Uterus (tissue), 4 donors: ENCODE measurements around the gene TIGD1. TPM values are rescaled to one million over a fixed set of nuclear protein-coding genes. Genes with fewer than 3 reads are reported as not detected.
A peak's percentile ranks its signal among the peaks of the same experiment; 100 is the strongest.

ENCODE experiments used
- DNase-seq, 2 donors: peaks; one replicate each; pipeline ENCODE4 v3.0.0-alpha.2; 2019 to 2020
- H3K27ac ChIP-seq, 2 donors: fragments of 200-600 bp; sonication (generic); 1 replicate in 1 of 2; 2 replicates in 1 of 2; pipeline ENCODE4 v1.5.1; 2016 to 2018
- H3K27me3 ChIP-seq, 2 donors: fragments of 200-600 bp; sonication (generic); one replicate each; pipeline ENCODE4 v1.5.1; 2018 to 2019; ENCODE audit warnings: control low read depth in 1 of 2
- H3K36me3 ChIP-seq, 2 donors: fragments of 200-600 bp; sonication (generic); one replicate each; pipeline ENCODE4 v1.5.1; 2019; ENCODE audit warnings: control low read depth in 1 of 2
- H3K4me1 ChIP-seq, 2 donors: fragments of 200-600 bp; sonication (generic); one replicate each; pipeline ENCODE4 v1.5.1; 2018 to 2019; ENCODE audit warnings: control low read depth in 1 of 2
- H3K4me3 ChIP-seq, 2 donors: fragments of 200-600 bp; sonication (generic); 1 replicate in 1 of 2; 2 replicates in 1 of 2; pipeline ENCODE4 v1.5.1; 2018 to 2019; ENCODE audit warnings: mild to moderate bottlenecking in 1 of 2
- H3K9me3 ChIP-seq, 2 donors: fragments of 200-600 bp; sonication (generic); one replicate each; pipeline ENCODE4 v1.5.1; 2019; ENCODE audit warnings: control low read depth in 1 of 2
- CTCF ChIP-seq, 4 experiments: fragments of 200-600 bp in 2 of 4; fragments of 450-650 bp in 2 of 4; sonication (generic) in 2 of 4; IDR thresholded peaks; one replicate each; pipeline ENCODE4 v1.5.1; 2016 to 2019; ENCODE audit warnings: antibody characterized with exemption in 4 of 4, mild to moderate bottlenecking in 2 of 4, moderate library complexity in 1 of 4
- POLR2A ChIP-seq, 2 donors: fragments of 450-650 bp; IDR thresholded peaks; one replicate each; pipeline ENCODE4 v1.6.1; 2016; ENCODE audit warnings: antibody characterized with exemption in 2 of 2, mild to moderate bottlenecking in 1 of 2, moderate library complexity in 1 of 2
- intact Hi-C: fragments of 100-400 bp; cut with DNase I; formaldehyde crosslinking; loops from one replicate; pipeline ENCODE4 v1.15.1; 2023; ENCODE audit warnings: low total_unique reads
- total RNA-seq, 4 donors: library from RNA; depleted of rRNA in 3 of 4; stranded (reverse); fragments of >200 nt in 3 of 4; gene quantifications; one replicate each; pipeline versions ENCODE4 v1.1.0 to v1.2.4, GENCODE V29; 2014 to 2023
- donor health status: DM: yes; HTN: yes; CAD: no.

Gene TIGD1
- total RNA-seq, 4 donors from 2014 or later: 4.6 to 8.5 (median 5.0) TPM

DNA sequence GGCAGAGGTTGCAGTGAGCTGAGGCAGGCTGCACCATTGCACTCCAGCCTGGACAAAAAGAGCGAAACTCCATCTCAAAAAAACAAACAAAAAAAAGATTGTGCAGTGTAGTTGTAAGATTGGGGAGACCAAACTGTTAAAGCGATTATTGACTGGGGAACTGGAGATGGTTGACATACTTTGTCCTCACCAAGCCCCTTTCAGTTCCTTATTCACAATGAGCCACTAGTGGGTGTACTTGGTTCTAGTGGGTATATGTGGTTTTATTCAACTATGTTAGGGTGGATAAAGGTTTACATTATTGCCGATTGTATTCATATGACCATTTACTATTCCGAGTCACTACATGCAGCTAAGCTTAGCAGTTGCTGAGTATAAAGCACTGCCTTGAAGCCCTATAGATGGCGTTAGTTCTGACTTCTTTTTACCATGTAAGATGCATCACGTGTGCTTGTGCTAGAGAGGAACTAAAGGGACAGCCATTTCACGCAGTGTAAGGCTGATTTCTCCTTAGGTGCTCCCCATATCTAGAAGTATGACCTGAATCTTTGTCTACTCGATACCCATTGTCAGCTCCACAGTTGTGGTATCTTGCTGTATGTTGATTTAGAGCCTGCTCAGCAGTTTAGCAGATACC is 12.3 kb upstream of the TIGD1 start:
- Histone ChIP-seq H3K4me1 (no peaks in the 10 kb centered on the region), H3K4me3 (no peak overlapping the region), H3K36me3 (no peaks in the 10 kb centered on the region), H3K27me3 (no peaks in the 10 kb centered on the region), H3K9me3 (no peaks in the 10 kb centered on the region), H3K27ac (no peak overlapping the region)
- TF ChIP-seq CTCF (IDR thresholded peaks at IDR 0.05): no peak
- intact Hi-C loops: no loop called here
- DNase-seq: no peak

GRCh38 chr2:232556426-232556825 is 6.1 kb upstream of the TIGD1 start:
- TF ChIP-seq POLR2A (IDR thresholded peaks at IDR 0.05) (no peak), CTCF (IDR thresholded peaks at IDR 0.05) (no peak)
- H3K4me3 ChIP-seq: no peak overlapping the region
- intact Hi-C loops: no loop called here
- no peak for DNase-seq
- peaks cover 5 to 9% of the 10 kb centered on the region in 2 donors for H3K4me1 ChIP-seq
- H3K36me3 ChIP-seq: no peaks in the 10 kb centered on the region
- H3K27ac ChIP-seq: no peak overlapping the region
- H3K27me3 ChIP-seq: no peaks in the 10 kb centered on the region
- no peaks in the 10 kb centered on the region for H3K9me3 ChIP-seq

- no peak for DNase-seq
- H3K4me3 ChIP-seq: peak overlapping the region in 1 of 2 donors; percentile 96
- H3K9me3 ChIP-seq: no peaks in the 10 kb centered on the region
- no peaks in the 10 kb centered on the region for H3K27me3 ChIP-seq
- H3K36me3 ChIP-seq: no peaks in the 10 kb centered on the region
- peak overlapping the region in 1 of 2 donors; percentile 93 for H3K27ac ChIP-seq
- TF ChIP-seq POLR2A (IDR thresholded peaks at IDR 0.05) (no peak), CTCF (IDR thresholded peaks at IDR 0.05) (no peak)
- intact Hi-C loops: no loop called here
- H3K4me1 ChIP-seq: peaks cover 5 to 11% of the 10 kb centered on the region in 2 donors
Observed at GRCh38 chr2:232551776-232552175, 1.4 kb upstream of the TIGD1 start.

DNA sequence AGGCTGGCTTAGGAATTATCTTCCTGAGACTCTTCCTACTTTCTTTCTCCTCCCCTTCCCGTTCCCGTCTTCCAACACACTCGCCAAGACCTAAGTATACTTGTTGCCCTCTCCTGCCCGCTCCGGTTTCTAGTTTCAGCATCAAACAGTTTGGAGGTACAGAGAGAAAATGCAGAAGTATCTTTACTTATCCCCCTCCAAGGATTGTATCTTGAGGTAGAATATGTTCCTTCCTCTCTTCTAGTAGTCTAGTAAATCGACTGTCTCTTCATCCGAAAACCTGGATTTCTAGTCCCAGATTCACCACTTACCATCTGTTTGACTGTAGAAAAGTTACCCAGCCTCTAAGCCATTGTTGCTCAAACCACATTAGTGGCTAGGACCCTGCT is 887 bp upstream of the TIGD1 start:
- DNase-seq: no peak
- peak overlapping the region; percentile 83 to 96 for H3K4me3 ChIP-seq
- TF ChIP-seq CTCF (IDR thresholded peaks at IDR 0.05) (no peak), POLR2A (IDR thresholded peaks at IDR 0.05) (no peak)

DNA sequence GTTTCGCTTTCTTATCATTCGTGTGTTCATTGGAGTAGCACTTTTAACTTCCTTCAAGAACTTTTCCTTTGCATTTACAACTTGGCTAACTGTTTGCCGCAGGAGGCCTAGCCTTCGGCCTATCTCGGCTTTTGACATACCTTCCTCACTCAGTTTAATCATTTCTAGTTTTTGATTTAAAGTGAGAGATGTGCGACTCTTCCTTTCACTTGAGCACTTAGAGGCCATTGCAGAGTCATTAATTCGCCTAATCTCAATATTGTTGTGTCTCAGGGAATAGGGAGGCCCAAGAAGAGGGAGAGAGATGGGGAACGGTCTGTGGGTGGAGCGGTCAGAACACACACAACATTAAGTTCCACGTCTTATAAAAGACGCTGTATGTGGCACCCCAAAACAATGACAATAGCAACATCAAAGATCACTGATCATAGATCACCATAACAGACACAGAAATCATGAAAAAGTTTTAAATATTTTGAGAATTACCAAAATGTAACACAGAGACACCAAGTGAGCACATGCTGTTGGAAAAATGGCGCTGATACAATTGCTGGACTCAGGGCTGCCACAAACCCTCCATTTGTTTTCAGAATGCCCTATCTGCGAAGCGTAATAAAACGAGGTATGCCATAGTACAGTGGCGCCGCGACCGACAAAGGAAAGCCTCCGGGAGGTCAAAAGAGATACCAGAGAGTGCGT is 553 bp downstream of the TIGD1 start:
- peak overlapping the region; percentile 93 to 95 for H3K27ac ChIP-seq
- H3K4me3 ChIP-seq: peak overlapping the region; percentile 83 to 96
- intact Hi-C loops: no loop called here
- TF ChIP-seq CTCF (IDR thresholded peaks at IDR 0.05) (no peak), POLR2A (IDR thresholded peaks at IDR 0.05) (no peak)
- H3K27me3 ChIP-seq: no peaks in the 10 kb centered on the region
- peaks cover 5 to 11% of the 10 kb centered on the region in 2 donors for H3K4me1 ChIP-seq
- no peak for DNase-seq
- H3K36me3 ChIP-seq: no peaks in the 10 kb centered on the region
- no peaks in the 10 kb centered on the region for H3K9me3 ChIP-seq

More for the DNA sequence above, 887 bp upstream of the TIGD1 start:
- no peaks in the 10 kb centered on the region for H3K36me3 ChIP-seq
- peaks cover 5 to 11% of the 10 kb centered on the region in 2 donors for H3K4me1 ChIP-seq
- H3K9me3 ChIP-seq: no peaks in the 10 kb centered on the region
- peak overlapping the region; percentile 93 to 95 for H3K27ac ChIP-seq
- intact Hi-C loops: no loop called here
- H3K27me3 ChIP-seq: no peaks in the 10 kb centered on the region
